Large intestine (tissue), 12 donors: ENCODE results near the gene PTPN4. TPM values are rescaled to one million over a fixed set of nuclear protein-coding genes. Genes with fewer than 3 reads are reported as not detected.

Experiments used
- DNase-seq, 2 donors: peaks; one replicate each; pipeline versions ENCODE4 v3.0.0 to v3.0.0-alpha.2; 2013
- H3K27ac ChIP-seq: one replicate; pipeline ENCODE4 v1.5.1; 2013; ENCODE audit warnings: low read length
- H3K27me3 ChIP-seq: 2 replicates; pipeline ENCODE4 v1.6.1; 2013; ENCODE audit warnings: low read length; ENCODE audit not compliant: control insufficient read depth, insufficient read depth
- H3K36me3 ChIP-seq: 2 replicates; pipeline ENCODE4 v1.6.1; 2013; ENCODE audit warnings: low read length; ENCODE audit not compliant: control insufficient read depth, insufficient read depth
- H3K4me1 ChIP-seq: one replicate; pipeline ENCODE4 v1.6.1; 2013; ENCODE audit warnings: low read length; ENCODE audit not compliant: control insufficient read depth, insufficient read depth
- H3K4me3 ChIP-seq: one replicate; pipeline ENCODE4 v1.5.1; 2013; ENCODE audit warnings: low read length
- H3K9me3 ChIP-seq: one replicate; pipeline ENCODE4 v1.6.1; 2013; ENCODE audit warnings: mild to moderate bottlenecking, low read depth, low read length, moderate library complexity; ENCODE audit not compliant: control insufficient read depth
- WGBS: methylation state at CpG from one replicate; pipeline ENCODE4 v1.1.5; 2013; ENCODE audit warnings: low lambda C conversion rate; ENCODE audit not compliant: insufficient coverage; 5-methylcytosine and 5-hydroxymethylcytosine counted together
- long read RNA-seq, 11 donors: transcript quantifications; one replicate each; lab custom pipeline, GENCODE V29; 2026
- polyA plus RNA-seq: library from polyadenylated mRNA; unstranded; fragments of 120-200 nt; gene quantifications from one replicate; pipeline ENCODE4 v1.2.1, GENCODE V29; 2013

Gene PTPN4
- 13.3 TPM for polyA plus RNA-seq
- long read RNA-seq, donor 1: 0 reads
- long read RNA-seq, donor 2, full-length matches to known transcripts: 1 of 1 reads
- long read RNA-seq, donor 2, partial matches to known transcripts: 0 of 1 reads
- long read RNA-seq, donor 2, other reads (novel, unspliced or antisense): 0 of 1 reads
- long read RNA-seq, donor 3: 0 reads
- long read RNA-seq, donor 4: 0 reads
- long read RNA-seq, donor 5: 0 reads
- long read RNA-seq, donor 6: 0 reads
- long read RNA-seq, donor 7: 0 reads
- long read RNA-seq, donor 8: 0 reads
- long read RNA-seq, donor 9: 0 reads
- long read RNA-seq, donor 10: 0 reads
- long read RNA-seq, donor 11: 0 reads

DNA sequence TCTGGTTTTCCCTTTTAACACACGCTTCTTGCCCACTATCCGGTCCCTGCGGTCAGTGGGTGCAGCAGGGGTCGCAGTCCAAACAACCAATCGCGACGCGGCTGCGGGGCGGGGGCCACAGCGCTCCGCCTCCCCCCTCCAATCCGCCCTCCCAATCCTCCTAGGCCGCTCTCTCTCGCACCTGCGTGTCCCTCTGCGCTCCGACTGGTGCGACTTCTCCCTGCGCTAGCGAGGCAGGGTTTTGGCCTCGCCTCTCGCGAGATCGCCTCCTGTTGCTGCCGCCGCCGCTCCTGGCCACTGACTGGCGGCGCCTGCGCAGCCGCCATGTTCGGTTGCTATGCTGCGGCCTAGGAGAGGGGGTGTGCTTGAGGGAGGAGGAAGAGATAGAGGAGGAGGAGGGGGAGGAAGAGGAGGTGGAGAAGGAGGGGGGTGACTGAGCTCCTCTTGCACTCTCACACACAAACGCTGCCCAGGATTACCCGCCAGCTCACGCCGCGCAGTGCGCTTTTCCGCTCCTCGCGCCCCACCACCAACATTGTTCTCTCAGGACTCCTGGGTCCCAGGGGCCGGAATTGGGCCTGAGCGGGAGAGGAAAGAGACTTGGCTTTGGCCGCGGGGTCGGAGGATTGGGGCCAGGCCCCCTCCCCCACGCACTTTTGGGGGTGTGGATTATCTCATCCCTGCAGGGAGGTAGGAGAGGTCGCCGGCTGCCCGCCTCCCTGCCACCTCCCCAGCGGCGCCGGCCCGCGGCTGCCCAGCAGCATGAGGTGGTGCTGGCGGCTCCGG lies at the start of gene PTPN4:
Gene PTPN4 (plus strand): TSS at position 472 of the 786 bp plus-strand sequence. CDS start 49,932 bp downstream, outside the sequence.
- no peaks in the 10 kb centered on the region for H3K4me1 ChIP-seq
- H3K36me3 ChIP-seq: no peaks in the 10 kb centered on the region
- H3K27me3 ChIP-seq: no peaks in the 10 kb centered on the region
- no peaks in the 10 kb centered on the region for H3K9me3 ChIP-seq
- no CpG with 5 or more reads among the region's 59 CpGs for WGBS
- H3K4me3 ChIP-seq: peak within 1 kb of the TSS; percentile 96
- peak; percentile 98 to 99 for DNase-seq
- H3K27ac ChIP-seq: peak within 1 kb of the TSS; percentile 93

GRCh38 chr2:119710281-119710680 lies 49.4 kb upstream of the PTPN4 start:
- peaks cover 2% of the 10 kb centered on the region for H3K27me3 ChIP-seq
- H3K27ac ChIP-seq: no peak overlapping the region
- H3K36me3 ChIP-seq: no peaks in the 10 kb centered on the region
- H3K4me3 ChIP-seq: no peak overlapping the region
- no peaks in the 10 kb centered on the region for H3K9me3 ChIP-seq
- no peak for DNase-seq
- WGBS: no CpG with 5 or more reads among the region's 8 CpGs
- H3K4me1 ChIP-seq: no peaks in the 10 kb centered on the region

DNA sequence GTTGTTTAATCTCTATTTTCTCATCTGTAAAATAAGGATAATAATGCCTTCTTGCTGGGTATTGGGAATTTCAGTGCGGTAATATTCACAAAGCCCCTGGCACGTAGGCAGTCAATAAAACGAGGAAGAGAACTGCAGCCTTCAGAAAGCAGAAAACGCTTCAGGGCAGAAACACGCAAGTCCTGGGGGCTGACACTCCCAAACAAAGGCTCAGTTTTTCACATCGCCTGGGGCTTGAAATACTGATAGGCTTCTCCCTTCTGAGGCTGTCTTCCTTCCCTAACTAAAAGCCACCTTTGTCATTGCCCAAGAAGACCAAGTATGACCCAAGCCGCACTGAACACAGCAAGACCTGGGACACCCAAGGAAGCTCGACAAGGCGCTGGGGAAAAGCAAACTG lies 48.4 kb upstream of the PTPN4 start:
- H3K36me3 ChIP-seq: no peaks in the 10 kb centered on the region
- 100% methylated on average over 1 of the region's 9 CpGs for WGBS
- peaks cover 2% of the 10 kb centered on the region for H3K27me3 ChIP-seq
- no peak overlapping the region for H3K27ac ChIP-seq
- H3K9me3 ChIP-seq: no peaks in the 10 kb centered on the region
- H3K4me1 ChIP-seq: no peaks in the 10 kb centered on the region
- DNase-seq: no peak
- no peak overlapping the region for H3K4me3 ChIP-seq

DNA sequence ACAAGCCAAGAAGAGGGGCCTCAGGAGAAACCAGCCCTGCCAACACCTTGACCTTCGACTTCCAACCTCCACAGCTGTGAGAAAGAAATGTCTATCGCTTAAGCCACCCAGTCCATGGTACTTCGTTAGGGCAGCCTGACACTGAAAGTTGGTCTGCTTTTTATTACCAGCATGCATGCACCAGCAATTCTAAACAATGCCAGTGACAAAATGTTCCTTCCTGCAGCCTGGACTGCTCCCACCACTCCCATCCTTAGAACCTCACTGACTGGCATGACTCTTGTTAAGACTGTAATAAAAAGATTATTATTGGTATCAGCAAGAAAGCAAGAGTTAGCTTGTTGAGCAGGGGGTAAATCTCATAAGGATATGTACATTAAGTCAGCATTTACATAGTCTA lies 47.2 kb upstream of the PTPN4 start:
- H3K4me3 ChIP-seq: no peak overlapping the region
- H3K36me3 ChIP-seq: no peaks in the 10 kb centered on the region
- no peaks in the 10 kb centered on the region for H3K9me3 ChIP-seq
- H3K27ac ChIP-seq: no peak overlapping the region
- no peak for DNase-seq
- H3K4me1 ChIP-seq: no peaks in the 10 kb centered on the region
- H3K27me3 ChIP-seq: peaks cover 2% of the 10 kb centered on the region
- whole genome bisulfite sequencing: no CpG with 5 or more reads among the region's 3 CpGs

DNA sequence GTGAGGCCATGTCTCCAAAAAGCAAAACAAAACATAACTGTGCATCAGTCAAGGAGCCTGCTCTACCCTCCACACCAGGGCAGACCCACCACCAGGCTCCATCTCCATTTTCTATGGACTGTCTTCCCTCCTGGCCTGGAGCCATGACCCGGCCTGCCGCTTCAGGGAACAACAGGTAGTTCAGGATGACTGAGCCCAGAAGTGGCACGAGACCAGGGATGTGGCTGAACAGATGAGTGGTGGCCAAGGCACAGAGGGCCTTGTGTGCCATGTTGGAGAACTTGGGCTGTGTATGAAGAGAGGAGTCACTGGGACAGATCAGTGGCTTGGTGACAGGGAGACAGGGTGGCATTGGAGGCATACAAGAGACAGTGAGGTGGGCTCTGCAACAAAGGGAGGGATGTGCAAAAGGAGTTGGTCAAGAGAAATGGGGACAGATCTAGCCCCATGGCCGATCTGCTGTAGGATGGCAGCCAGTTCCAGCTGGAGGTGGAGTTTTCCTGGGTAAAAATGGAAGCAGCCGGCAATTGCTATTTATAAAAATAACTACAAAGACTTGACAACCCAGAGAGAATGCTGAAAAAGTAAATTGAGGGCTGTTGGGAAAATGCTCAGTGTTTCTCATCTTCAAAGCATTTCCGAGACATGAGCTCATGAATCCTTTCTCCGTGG lies 45.8 kb upstream of the PTPN4 start:
- H3K9me3 ChIP-seq: no peaks in the 10 kb centered on the region
- no peaks in the 10 kb centered on the region for H3K4me1 ChIP-seq
- H3K4me3 ChIP-seq: no peak overlapping the region
- H3K27ac ChIP-seq: no peak overlapping the region
- no peak for DNase-seq
- H3K36me3 ChIP-seq: no peaks in the 10 kb centered on the region
- no CpG with 5 or more reads among the region's 7 CpGs for WGBS
- peaks cover 2% of the 10 kb centered on the region for H3K27me3 ChIP-seq

- H3K9me3 ChIP-seq: no peaks in the 10 kb centered on the region
- no peaks in the 10 kb centered on the region for H3K4me1 ChIP-seq
- no peak for DNase-seq
- WGBS: no CpG with 5 or more reads among the region's 23 CpGs
- no peak overlapping the region for H3K27ac ChIP-seq
- H3K36me3 ChIP-seq: no peaks in the 10 kb centered on the region
- peaks cover 2% of the 10 kb centered on the region for H3K27me3 ChIP-seq
- H3K4me3 ChIP-seq: no peak overlapping the region
Observed at GRCh38 chr2:119715409-119716283, 44.1 kb upstream of the PTPN4 start.

DNA sequence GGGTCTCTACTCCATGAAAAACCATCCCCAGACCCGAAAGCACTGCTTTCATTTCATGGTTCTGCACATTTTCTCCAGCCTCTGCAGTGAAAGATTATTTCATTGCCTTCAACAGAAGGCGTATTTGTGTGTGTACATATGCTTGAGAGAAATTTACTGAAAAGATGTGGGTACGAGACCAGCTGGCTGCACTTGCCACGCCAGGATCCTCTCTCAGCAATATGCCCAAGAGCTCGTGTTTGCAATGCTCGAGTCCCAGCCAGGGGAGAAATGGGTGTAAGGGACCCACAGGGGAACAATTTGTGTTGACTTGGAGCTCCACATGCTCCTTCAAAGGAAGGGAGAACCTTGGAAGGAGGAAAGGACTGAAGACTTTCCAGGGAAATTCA lies 43.4 kb upstream of the PTPN4 start:
- Histone ChIP-seq H3K4me1 (no peaks in the 10 kb centered on the region), H3K36me3 (no peaks in the 10 kb centered on the region), H3K27me3 (peaks cover 2% of the 10 kb centered on the region), H3K27ac (no peak overlapping the region), H3K9me3 (no peaks in the 10 kb centered on the region), H3K4me3 (no peak overlapping the region)
- no peak for DNase-seq
- no CpG with 5 or more reads among the region's 6 CpGs for WGBS

DNA sequence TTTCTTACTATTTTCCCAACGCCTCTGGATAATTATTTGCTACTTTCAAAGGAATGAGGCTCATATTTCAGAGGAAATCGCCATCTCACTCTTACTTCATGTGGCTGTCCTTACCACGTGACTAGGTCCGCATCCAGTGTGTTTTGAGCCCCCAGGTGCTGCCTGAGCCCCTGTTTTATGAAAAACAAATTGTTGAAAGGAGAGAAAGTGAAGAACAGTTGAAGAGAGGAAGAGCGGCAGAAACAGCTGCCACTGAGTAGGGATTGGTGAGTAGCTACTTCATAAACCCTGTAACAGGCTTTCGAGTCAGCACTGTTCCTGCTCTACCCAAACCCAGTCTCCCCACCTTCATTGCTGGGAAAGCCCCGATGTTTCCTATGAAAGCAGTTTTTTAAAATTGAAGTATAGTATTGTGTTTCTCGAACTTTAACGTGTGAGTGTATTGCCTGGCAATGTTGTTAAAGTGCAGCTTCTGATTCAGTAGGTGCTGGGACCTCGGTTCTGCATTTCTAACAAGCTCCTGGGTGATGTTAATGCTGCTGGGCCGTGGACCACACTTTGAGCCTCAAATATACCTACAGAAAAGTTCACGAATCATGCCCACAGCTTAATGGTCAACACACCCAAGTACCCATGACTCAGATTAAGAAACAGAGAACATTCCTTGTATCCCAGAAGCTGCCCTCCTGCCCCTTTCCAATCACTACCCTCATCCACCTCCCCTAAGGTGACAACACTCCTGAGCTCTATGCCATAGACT lies 41.0 kb upstream of the PTPN4 start:
- WGBS: 100% methylated on average over 1 of the region's 12 CpGs
- no peak overlapping the region for H3K27ac ChIP-seq
- no peak for DNase-seq
- no peaks in the 10 kb centered on the region for H3K36me3 ChIP-seq
- H3K4me3 ChIP-seq: no peak overlapping the region
- peaks cover 2% of the 10 kb centered on the region for H3K27me3 ChIP-seq
- no peaks in the 10 kb centered on the region for H3K9me3 ChIP-seq
- H3K4me1 ChIP-seq: no peaks in the 10 kb centered on the region

- no CpG with 5 or more reads among the region's 3 CpGs for WGBS
- no peak for DNase-seq
- no peak overlapping the region for H3K4me3 ChIP-seq
- no peaks in the 10 kb centered on the region for H3K9me3 ChIP-seq
- no peaks in the 10 kb centered on the region for H3K36me3 ChIP-seq
- no peaks in the 10 kb centered on the region for H3K4me1 ChIP-seq
- peaks cover 2% of the 10 kb centered on the region for H3K27me3 ChIP-seq
- no peak overlapping the region for H3K27ac ChIP-seq
Observed at GRCh38 chr2:119719261-119719627, 40.5 kb upstream of the PTPN4 start.
